Hypothalamus (tissue), 51 donors: Measurements from ENCODE around the gene RLN3.

ENCODE experiments used
- DNase-seq, 51 donors: peaks; one replicate each; lab custom pipeline; 2025; lab: John Stamatoyannopoulos, UW

The RLN3 gene

GRCh38 chr19:14073261-14073924, 45.4 kb downstream of the RLN3 start:
- DNase-seq: peak in 49 of 51 donors; percentile 26 to 88 (median 60)

- DNase-seq: peak in 32 of 51 donors; percentile 18 to 77 (median 49)
Measured at GRCh38 chr19:14073925-14074838, 46.2 kb downstream of the RLN3 start.

- DNase-seq: no peak
Measured at GRCh38 chr19:14078411-14078810, 50.5 kb downstream of the RLN3 start.
